GM21367 (cell line): ENCODE measurements around the gene EBF4.
"Not testable (repeated sequence)": the region's sequence is repeated elsewhere in the genome, so short reads cannot be mapped to it uniquely, and the experiment has no call there.

Experiments
- ATAC-seq: cut with Tn5 transposase; IDR thresholded peaks from one replicate; pipeline ENCODE4 v1.9.1; 2021; ENCODE audit not compliant: unreplicated experiment

Gene EBF4

DNA sequence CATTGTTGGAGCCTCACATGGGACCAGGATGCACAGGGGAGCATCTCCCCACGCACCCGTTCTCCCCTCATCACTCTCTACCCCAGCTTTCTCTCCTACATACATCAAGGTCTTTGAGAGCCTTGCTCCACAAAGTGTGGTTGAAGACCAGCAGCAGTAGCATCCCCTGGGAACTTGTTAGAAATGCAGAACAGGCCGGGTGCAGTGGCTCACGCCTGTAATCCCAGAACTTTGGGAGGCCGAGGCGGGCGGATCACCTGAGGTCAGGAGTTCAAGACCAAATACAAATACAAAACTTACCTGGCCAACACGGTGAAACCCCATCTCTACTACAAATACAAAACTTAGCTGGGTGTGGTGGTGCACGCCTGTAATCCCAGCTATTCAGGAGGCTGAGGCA is 115.3 kb downstream of the EBF4 start:
- ATAC-seq = not testable (repeated sequence)

DNA sequence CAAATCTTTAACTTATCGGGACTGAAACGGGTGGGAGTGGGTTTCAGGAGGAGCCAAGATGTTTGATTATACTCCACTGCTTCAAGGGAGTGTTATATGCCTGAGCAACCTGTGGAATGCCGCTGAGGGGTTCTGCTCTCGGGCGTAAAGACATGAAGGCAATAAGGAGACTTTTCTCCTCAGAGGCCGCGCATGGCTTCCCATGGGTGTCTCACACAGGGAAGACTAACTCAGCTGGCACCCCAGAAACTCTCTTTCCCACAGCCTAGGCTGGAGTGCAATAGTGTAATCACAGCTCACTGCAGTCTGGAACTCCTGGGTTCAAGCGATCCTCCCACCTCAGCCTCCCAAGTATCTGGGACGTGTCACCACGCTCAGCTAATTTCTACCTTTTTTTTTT is 117.1 kb downstream of the EBF4 start:
- ATAC-seq = no peak
